HEK293 (cell line): ENCODE measurements around the gene VSIG8.

Experiments
- CTCF ChIA-PET: fragments of 350-600 bp; formaldehyde crosslinking; extraction: SDS; loops from one replicate; lab custom pipeline; 2021; ENCODE audit warnings: antibody characterized with exemption; lab: Yijun Ruan, JAX
- POLR2A ChIA-PET: fragments of 300-600 bp; formaldehyde crosslinking; extraction: SDS; loops from one replicate; lab custom pipeline; 2020; ENCODE audit warnings: antibody characterized with exemption, inconsistent platforms; lab: Yijun Ruan, JAX
- H3K27ac ChIP-seq: fragments of 200-500 bp; sonication (Bioruptor generic); 2 replicates; pipeline ENCODE4 v1.5.1; 2014; ENCODE audit warnings: low read depth, low read length, control low read depth, inconsistent platforms; ENCODE audit errors: extremely low read depth
- H3K36me3 ChIP-seq, 2 experiments: fragments of 200-500 bp in 1 of 2; sonication (Bioruptor generic) in 1 of 2; 1 replicate in 1 of 2; 2 replicates in 1 of 2; pipeline ENCODE4 v1.5.1; 2014 to 2017; ENCODE audit warnings: inconsistent platforms in 2 of 2, low read length in 2 of 2; ENCODE audit not compliant: control insufficient read depth in 2 of 2, insufficient read depth in 1 of 2
- H3K4me1 ChIP-seq: fragments of 200-500 bp; sonication (Bioruptor generic); 2 replicates; pipeline ENCODE4 v1.5.1; 2014; ENCODE audit warnings: mild to moderate bottlenecking, low read length, inconsistent platforms; ENCODE audit not compliant: control insufficient read depth, insufficient read depth
- H3K4me3 ChIP-seq: 2 replicates; pipeline ENCODE4 v1.5.1; 2011; ENCODE audit warnings: low read depth, mild to moderate bottlenecking, control low read depth, low read length, moderate library complexity
- H3K9me3 ChIP-seq: fragments of 200-500 bp; sonication (Bioruptor generic); 2 replicates; pipeline ENCODE4 v1.5.1; 2014; ENCODE audit warnings: low read depth, low read length, inconsistent platforms; ENCODE audit not compliant: control insufficient read depth, insufficient read depth
- ATF2 ChIP-seq: fragments of 450-650 bp; formaldehyde crosslinking; IDR thresholded peaks from 2 replicates; pipeline ENCODE4 v1.5.1; 2016; ENCODE audit warnings: missing biosample characterization, missing genetic modification characterization, low read depth
- MZF1 ChIP-seq: fragments of 450-650 bp; formaldehyde crosslinking; IDR thresholded peaks from 2 replicates; pipeline ENCODE4 v1.5.1; 2017; ENCODE audit warnings: missing biosample characterization, missing genetic modification characterization, borderline replicate concordance
- TRIM28 ChIP-seq: IDR thresholded peaks from 2 replicates; pipeline ENCODE4 v1.6.1; 2011; ENCODE audit warnings: low read length, control low read depth, borderline replicate concordance
- TSHZ1 ChIP-seq: fragments of 450-650 bp; formaldehyde crosslinking; IDR thresholded peaks from 2 replicates; pipeline ENCODE4 v1.5.1; 2016; ENCODE audit warnings: missing biosample characterization, missing genetic modification characterization, borderline replicate concordance
- ZBTB20 ChIP-seq: fragments of 450-650 bp; formaldehyde crosslinking; IDR thresholded peaks from 2 replicates; pipeline ENCODE4 v1.5.1; 2016; ENCODE audit warnings: missing biosample characterization, missing genetic modification characterization
- ZNF133 ChIP-seq: fragments of 450-650 bp; formaldehyde crosslinking; IDR thresholded peaks from 2 replicates; pipeline ENCODE4 v1.5.1; 2016; ENCODE audit warnings: missing biosample characterization, missing genetic modification characterization
- ZNF148 ChIP-seq: fragments of 450-650 bp; formaldehyde crosslinking; IDR thresholded peaks from 2 replicates; pipeline ENCODE4 v1.5.0; 2017; ENCODE audit warnings: missing biosample characterization, missing genetic modification characterization, borderline replicate concordance
- ZNF157 ChIP-seq: fragments of 450-650 bp; formaldehyde crosslinking; IDR thresholded peaks from 2 replicates; pipeline ENCODE4 v1.5.1; 2016; ENCODE audit warnings: missing biosample characterization, missing genetic modification characterization
- ZNF18 ChIP-seq: fragments of 450-650 bp; formaldehyde crosslinking; IDR thresholded peaks from 2 replicates; pipeline ENCODE4 v1.5.1; 2016; ENCODE audit warnings: missing biosample characterization, missing genetic modification characterization
- ZNF280D ChIP-seq: fragments of 450-650 bp; formaldehyde crosslinking; IDR thresholded peaks from 2 replicates; pipeline ENCODE4 v1.5.1; 2016; ENCODE audit warnings: missing biosample characterization, missing genetic modification characterization
- ZNF521 ChIP-seq: fragments of 450-650 bp; formaldehyde crosslinking; IDR thresholded peaks from 2 replicates; pipeline ENCODE4 v1.5.1; 2017; ENCODE audit warnings: missing biosample characterization, mild to moderate bottlenecking, missing genetic modification characterization
- ZNF621 ChIP-seq: fragments of 450-650 bp; formaldehyde crosslinking; IDR thresholded peaks from 2 replicates; pipeline ENCODE4 v1.5.1; 2017; ENCODE audit warnings: missing biosample characterization, missing genetic modification characterization
- ZNF624 ChIP-seq: fragments of 450-650 bp; formaldehyde crosslinking; IDR thresholded peaks from 2 replicates; pipeline ENCODE4 v1.5.1; 2017; ENCODE audit warnings: missing biosample characterization, missing genetic modification characterization
- ZNF664 ChIP-seq: fragments of 450-650 bp; formaldehyde crosslinking; IDR thresholded peaks from 2 replicates; pipeline ENCODE4 v1.5.1; 2016; ENCODE audit warnings: missing biosample characterization, missing genetic modification characterization

Gene VSIG8

GRCh38 chr1:159862557-159862956 lies at the start of gene VSIG8:
Gene VSIG8, minus strand, starts transcription at chr1:159862657. Its CDS starts 136 bp downstream, at chr1:159862521.
- no peak within 1 kb of the TSS for H3K27ac ChIP-seq
- CTCF ChIA-PET, result interaction anchor here (0.5 to 0.6 kb wide), 2 partner anchors 218 to 240 kb away, joined by 3 read pairs; no protein-coding TSS in a partner anchor
- POLR2A ChIA-PET, result no interaction called here
- no peak within 1 kb of the TSS for H3K4me3 ChIP-seq
- H3K9me3 ChIP-seq, result no peaks in the 10 kb centered on the region
- no peaks in the 10 kb centered on the region for H3K36me3 ChIP-seq
- no peaks in the 10 kb centered on the region for H3K4me1 ChIP-seq
- TF ChIP-seq ZNF664, result no peak
- no peak for TF ChIP-seq MZF1 (tag by site-specific recombination)
- no peak for TF ChIP-seq TRIM28
- TF ChIP-seq ZNF157 (tag by site-specific recombination), result no peak
- no peak for TF ChIP-seq ZNF621 (tag by site-specific recombination)
- TF ChIP-seq ZNF521, result no peak
- no peak for TF ChIP-seq ZNF148 (tag by site-specific recombination)
- no peak for TF ChIP-seq ZNF18 (tag by site-specific recombination)
- no peak for TF ChIP-seq TSHZ1 (tag by site-specific recombination)
- TF ChIP-seq ZNF624 (tag by site-specific recombination), result no peak
- no peak for TF ChIP-seq ZNF133
- no peak for TF ChIP-seq ZBTB20
- TF ChIP-seq ATF2, result no peak
- no peak for TF ChIP-seq ZNF280D (tag by site-specific recombination)
- TF ChIP-seq, all 188 proteins: peak for 0
